ENCODE data around the gene CCNG1.
"Not testable (repeated sequence)": the region's sequence is repeated elsewhere in the genome, so short reads cannot be mapped to it uniquely, and the experiment has no call there.

CCNG1 gene

GRCh38 chr5:163437309-163438182, at the start of gene CCNG1:
CCNG1 (plus strand) TSS chr5:163437595; CDS start chr5:163439257, 1,662 bp downstream.
- peak; percentile 91 for DNase-seq

GRCh38 chr5:163395792-163396191, 41.6 kb upstream of the CCNG1 start:
- DNase-seq: no peak

- not testable (repeated sequence) for DNase-seq
Measured at GRCh38 chr5:163396818-163397340, 40.5 kb upstream of the CCNG1 start.

GRCh38 chr5:163397354-163397753, 40.0 kb upstream of the CCNG1 start:
- DNase-seq: no peak

- no peak for DNase-seq
Measured at GRCh38 chr5:163399923-163400322, 37.5 kb upstream of the CCNG1 start.

- no peak for DNase-seq
Measured at GRCh38 chr5:163401271-163401670, 36.1 kb upstream of the CCNG1 start.

- DNase-seq: no peak
Measured at GRCh38 chr5:163402007-163402406, 35.4 kb upstream of the CCNG1 start.

GRCh38 chr5:163404364-163405173, 32.8 kb upstream of the CCNG1 start:
- DNase-seq: no peak

- no peak for DNase-seq
Measured at GRCh38 chr5:163407034-163407655, 30.2 kb upstream of the CCNG1 start.

- DNase-seq: peak; percentile 61 to 64
Measured at GRCh38 chr5:163408311-163408923, 29.0 kb upstream of the CCNG1 start.

GRCh38 chr5:163409384-163409783, 28.0 kb upstream of the CCNG1 start:
- no peak for DNase-seq

- no peak for DNase-seq
Measured at GRCh38 chr5:163410505-163410904, 26.9 kb upstream of the CCNG1 start.

- not testable (repeated sequence) for DNase-seq
Measured at GRCh38 chr5:163415673-163416072, 21.7 kb upstream of the CCNG1 start.

GRCh38 chr5:163424836-163425235, 12.6 kb upstream of the CCNG1 start:
- no peak for DNase-seq

- DNase-seq: not testable (repeated sequence)
Measured at GRCh38 chr5:163426128-163426527, 11.3 kb upstream of the CCNG1 start.

- DNase-seq: no peak
Measured at GRCh38 chr5:163432544-163432943, 4.9 kb upstream of the CCNG1 start.

GRCh38 chr5:163433271-163433670, 4.1 kb upstream of the CCNG1 start:
- DNase-seq: no peak

GRCh38 chr5:163434401-163434866, 3.0 kb upstream of the CCNG1 start:
- DNase-seq: no peak

GRCh38 chr5:163436515-163436914, 880 bp upstream of the CCNG1 start:
- DNase-seq: no peak

GRCh38 chr5:163437011-163437308, 435 bp upstream of the CCNG1 start:
- no peak for DNase-seq

- DNase-seq: no peak
Measured at GRCh38 chr5:163439092-163439425, 1.7 kb downstream of the CCNG1 start.

- DNase-seq: no peak
Measured at GRCh38 chr5:163440954-163441353, 3.6 kb downstream of the CCNG1 start.

- no peak for DNase-seq
Measured at GRCh38 chr5:163444526-163444925, 7.1 kb downstream of the CCNG1 start.

All from activated T-cell treated with anti-CD3 and anti-CD28 coated beads, Interleukin-2, amount 50 U/mL, for 48 hours (primary cell).